ENCODE data around the gene SAMD8.

DNA sequence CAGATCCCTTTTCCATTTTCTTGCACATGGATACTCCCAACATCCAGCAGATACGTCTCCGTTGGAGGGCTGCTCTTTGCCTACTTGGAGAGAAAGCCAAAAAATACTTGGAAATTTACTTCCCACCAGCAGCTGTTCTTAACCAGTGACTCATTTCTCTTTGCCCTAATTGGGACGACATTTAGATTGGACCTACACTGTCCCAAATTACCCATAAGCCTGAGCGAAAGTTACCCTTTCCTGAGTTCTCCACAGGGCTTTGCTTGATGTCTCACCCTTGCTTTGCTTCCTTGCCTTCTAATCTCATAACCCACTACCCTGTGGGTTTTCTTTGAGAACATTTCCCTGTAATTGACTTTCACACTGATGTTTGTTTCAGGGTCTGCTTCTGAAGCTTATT lies 48.1 kb downstream of the SAMD8 start:
- TF ChIP-seq, protein P1, sequence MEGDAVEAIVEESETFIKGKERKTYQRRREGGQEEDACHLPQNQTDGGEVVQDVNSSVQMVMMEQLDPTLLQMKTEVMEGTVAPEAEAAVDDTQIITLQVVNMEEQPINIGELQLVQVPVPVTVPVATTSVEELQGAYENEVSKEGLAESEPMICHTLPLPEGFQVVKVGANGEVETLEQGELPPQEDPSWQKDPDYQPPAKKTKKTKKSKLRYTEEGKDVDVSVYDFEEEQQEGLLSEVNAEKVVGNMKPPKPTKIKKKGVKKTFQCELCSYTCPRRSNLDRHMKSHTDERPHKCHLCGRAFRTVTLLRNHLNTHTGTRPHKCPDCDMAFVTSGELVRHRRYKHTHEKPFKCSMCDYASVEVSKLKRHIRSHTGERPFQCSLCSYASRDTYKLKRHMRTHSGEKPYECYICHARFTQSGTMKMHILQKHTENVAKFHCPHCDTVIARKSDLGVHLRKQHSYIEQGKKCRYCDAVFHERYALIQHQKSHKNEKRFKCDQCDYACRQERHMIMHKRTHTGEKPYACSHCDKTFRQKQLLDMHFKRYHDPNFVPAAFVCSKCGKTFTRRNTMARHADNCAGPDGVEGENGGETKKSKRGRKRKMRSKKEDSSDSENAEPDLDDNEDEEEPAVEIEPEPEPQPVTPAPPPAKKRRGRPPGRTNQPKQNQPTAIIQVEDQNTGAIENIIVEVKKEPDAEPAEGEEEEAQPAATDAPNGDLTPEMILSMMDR (IDR thresholded peaks at IDR 0.05) = no peak
- no peak for TF ChIP-seq POLR2AphosphoS5 (IDR thresholded peaks at IDR 0.05)
- no peak for TF ChIP-seq POLR2A (IDR thresholded peaks at IDR 0.05)
- no peak for TF ChIP-seq EP300 (IDR thresholded peaks at IDR 0.05)

All from sigmoid colon (tissue), 4 donors.